CD8-positive, alpha-beta memory T cell (primary cell): ENCODE data around the gene RASA4B. TPM values are rescaled to one million over a fixed set of nuclear protein-coding genes. Genes with fewer than 3 reads are reported as not detected.
A peak's percentile ranks its signal among the peaks of the same experiment; 100 is the strongest.
"Not testable (repeated sequence)": the region's sequence is repeated elsewhere in the genome, so short reads cannot be mapped to it uniquely, and the experiment has no call there.

Experiments used
- CTCF ChIA-PET: fragments of 350-600 bp; sonication (Branson Sonifier 250); formaldehyde crosslinking; loops from one replicate; lab custom pipeline; 2021; ENCODE audit warnings: antibody characterized with exemption; lab: Charles Lee
- POLR2A ChIA-PET: fragments of 350-600 bp; sonication (Branson Sonifier 250); formaldehyde crosslinking; loops from one replicate; lab custom pipeline; 2021; ENCODE audit warnings: antibody characterized with exemption; lab: Charles Lee
- DNase-seq, 5 donors: peaks; one replicate each; pipeline versions ENCODE4 v3.0.0 to v3.0.0-alpha.2; 2020 to 2022; ENCODE audit warnings: mixed read lengths in 1 of 5
- H3K27ac ChIP-seq: one replicate; pipeline ENCODE4 v1.7.0; 2013; ENCODE audit warnings: low read depth, mild to moderate bottlenecking, low read length, moderate library complexity
- H3K27me3 ChIP-seq: 2 replicates; pipeline ENCODE4 v1.7.0; 2013; ENCODE audit warnings: low read length, mild to moderate bottlenecking; ENCODE audit not compliant: insufficient read depth, poor library complexity, severe bottlenecking
- H3K36me3 ChIP-seq: 2 replicates; pipeline ENCODE4 v1.7.0; 2013; ENCODE audit warnings: mild to moderate bottlenecking, low read length, moderate library complexity; ENCODE audit not compliant: insufficient read depth
- H3K4me1 ChIP-seq: 2 replicates; pipeline ENCODE4 v1.7.0; 2013; ENCODE audit warnings: mild to moderate bottlenecking, low read length, moderate library complexity; ENCODE audit not compliant: insufficient read depth
- H3K4me3 ChIP-seq: 2 replicates; pipeline ENCODE4 v1.7.0; 2013; ENCODE audit warnings: mild to moderate bottlenecking, low read length
- H3K9me3 ChIP-seq: 2 replicates; pipeline ENCODE4 v1.7.0; 2013; ENCODE audit warnings: mild to moderate bottlenecking, low read length
- H3K27ac Mint-ChIP-seq, 8 donors: one replicate each; pipeline ENCODE4 v1.8.0; 2020 to 2021; ENCODE audit warnings: mixed read lengths in 8 of 8, mild to moderate bottlenecking in 6 of 8, inconsistent platforms in 3 of 8, moderate library complexity in 3 of 8
- H3K27me3 Mint-ChIP-seq, 2 donors: one replicate each; pipeline ENCODE4 v1.8.0; 2020 to 2021; ENCODE audit warnings: mixed read lengths in 2 of 2, mild to moderate bottlenecking in 1 of 2, moderate library complexity in 1 of 2
- H3K36me3 Mint-ChIP-seq, 3 donors: one replicate each; pipeline ENCODE4 v1.8.0; 2020 to 2021; ENCODE audit warnings: mixed read lengths in 3 of 3, inconsistent platforms in 1 of 3, mild to moderate bottlenecking in 1 of 3
- H3K4me1 Mint-ChIP-seq, 3 donors: one replicate each; pipeline ENCODE4 v1.8.0; 2020 to 2021; ENCODE audit warnings: mixed read lengths in 3 of 3, inconsistent platforms in 1 of 3, mild to moderate bottlenecking in 1 of 3
- H3K4me3 Mint-ChIP-seq, 7 donors: one replicate each; pipeline ENCODE4 v1.8.0; 2020 to 2021; ENCODE audit warnings: mixed read lengths in 7 of 7, mild to moderate bottlenecking in 6 of 7, moderate library complexity in 4 of 7, inconsistent platforms in 2 of 7
- H3K9me3 Mint-ChIP-seq, 5 donors: one replicate each; pipeline ENCODE4 v1.8.0; 2020 to 2022; ENCODE audit warnings: mixed read lengths in 5 of 5, mild to moderate bottlenecking in 3 of 5, moderate library complexity in 2 of 5, inconsistent platforms in 1 of 5
- polyA plus RNA-seq: library from polyadenylated mRNA; unstranded; fragments of 300-500 nt; fragmentation: Illumina TruSeq; gene quantifications from one replicate; pipeline ENCODE4 v1.2.3, GENCODE V29; 2021
- total RNA-seq, 2 experiments: library from RNA; stranded (reverse); gene quantifications; one replicate each; pipeline ENCODE4 v1.2.3, GENCODE V29; 2021

Gene RASA4B
- total RNA-seq (10 to 100 TPM; 22.0 to 23.9 TPM), polyA plus RNA-seq (10.8 TPM)

GRCh38 chr7:102517550-102518147, at the start of gene RASA4B:
RASA4B (minus strand) TSS chr7:102517777; CDS start chr7:102517710, 67 bp downstream.
- H3K4me3 ChIP-seq, H3K36me3 ChIP-seq, H3K36me3 Mint-ChIP-seq, H3K27ac Mint-ChIP-seq, H3K27ac ChIP-seq, CTCF ChIA-PET, H3K27me3 ChIP-seq, H3K9me3 ChIP-seq, H3K4me1 Mint-ChIP-seq, H3K4me1 ChIP-seq, POLR2A ChIA-PET, H3K9me3 Mint-ChIP-seq, H3K27me3 Mint-ChIP-seq: not testable (repeated sequence)
- DNase-seq = peak in 1 of 5 donors; percentile 2
- H3K4me3 Mint-ChIP-seq = peak within 1 kb of the TSS in 3 of 7 donors; percentile 44 to 73 (median 68)

- H3K36me3 Mint-ChIP-seq, H3K27ac ChIP-seq, H3K4me3 Mint-ChIP-seq, CTCF ChIA-PET, POLR2A ChIA-PET, H3K27me3 ChIP-seq, H3K9me3 Mint-ChIP-seq, H3K4me3 ChIP-seq, H3K27me3 Mint-ChIP-seq, H3K36me3 ChIP-seq, H3K9me3 ChIP-seq, H3K4me1 ChIP-seq, DNase-seq, H3K27ac Mint-ChIP-seq, H3K4me1 Mint-ChIP-seq: not testable (repeated sequence)
These were observed 33.3 kb upstream of the RASA4B start, which contains the start of gene SPDYE2 for GRCh38 chr7:102550808-102551422. SPDYE2 (plus strand) TSS chr7:102551226; CDS start chr7:102553256, 2,030 bp downstream.

- H3K4me1 ChIP-seq, H3K27ac ChIP-seq, H3K4me3 Mint-ChIP-seq, H3K36me3 Mint-ChIP-seq, H3K36me3 ChIP-seq, H3K4me3 ChIP-seq, CTCF ChIA-PET, H3K9me3 Mint-ChIP-seq, POLR2A ChIA-PET, H3K27me3 ChIP-seq, H3K27ac Mint-ChIP-seq, H3K27me3 Mint-ChIP-seq, H3K4me1 Mint-ChIP-seq, DNase-seq, H3K9me3 ChIP-seq: not testable (repeated sequence)
These were observed 28.8 kb upstream of the RASA4B start for GRCh38 chr7:102546353-102546752.

DNA sequence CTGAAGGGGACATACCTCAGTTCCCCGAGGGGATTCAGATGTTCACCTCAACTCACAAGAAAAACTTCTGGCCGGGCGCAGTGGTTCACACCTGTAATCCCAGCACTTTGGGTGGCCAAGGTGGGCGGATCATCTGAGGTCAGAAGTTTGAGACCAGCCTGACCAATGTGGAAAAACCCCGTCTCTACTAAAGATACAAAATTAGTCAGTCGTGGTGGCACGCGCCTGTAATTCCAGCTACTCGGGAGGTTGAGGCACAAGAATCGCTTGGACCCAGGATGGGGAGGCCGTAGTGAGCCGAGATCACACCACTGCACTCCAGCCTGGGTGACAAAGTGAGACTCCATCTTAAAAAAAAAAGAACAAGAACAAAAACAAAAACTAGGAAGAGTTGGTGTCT, 27.7 kb upstream of the RASA4B start:
- POLR2A ChIA-PET, H3K36me3 Mint-ChIP-seq, DNase-seq: not testable (repeated sequence)

GRCh38 chr7:102544372-102544771, 26.8 kb upstream of the RASA4B start:
- H3K27ac ChIP-seq, H3K27me3 ChIP-seq, H3K36me3 Mint-ChIP-seq, CTCF ChIA-PET, H3K27ac Mint-ChIP-seq, H3K9me3 ChIP-seq, H3K4me1 Mint-ChIP-seq, H3K27me3 Mint-ChIP-seq, H3K36me3 ChIP-seq, H3K4me3 Mint-ChIP-seq, DNase-seq, H3K4me3 ChIP-seq, H3K9me3 Mint-ChIP-seq, POLR2A ChIA-PET, H3K4me1 ChIP-seq: not testable (repeated sequence)

More for the DNA sequence above, 27.7 kb upstream of the RASA4B start:
- H3K36me3 ChIP-seq, CTCF ChIA-PET, H3K9me3 ChIP-seq, H3K27me3 ChIP-seq, H3K27ac ChIP-seq, H3K4me3 Mint-ChIP-seq, H3K4me1 ChIP-seq, H3K4me1 Mint-ChIP-seq, H3K27me3 Mint-ChIP-seq, H3K4me3 ChIP-seq, H3K27ac Mint-ChIP-seq, H3K9me3 Mint-ChIP-seq: not testable (repeated sequence)

DNA sequence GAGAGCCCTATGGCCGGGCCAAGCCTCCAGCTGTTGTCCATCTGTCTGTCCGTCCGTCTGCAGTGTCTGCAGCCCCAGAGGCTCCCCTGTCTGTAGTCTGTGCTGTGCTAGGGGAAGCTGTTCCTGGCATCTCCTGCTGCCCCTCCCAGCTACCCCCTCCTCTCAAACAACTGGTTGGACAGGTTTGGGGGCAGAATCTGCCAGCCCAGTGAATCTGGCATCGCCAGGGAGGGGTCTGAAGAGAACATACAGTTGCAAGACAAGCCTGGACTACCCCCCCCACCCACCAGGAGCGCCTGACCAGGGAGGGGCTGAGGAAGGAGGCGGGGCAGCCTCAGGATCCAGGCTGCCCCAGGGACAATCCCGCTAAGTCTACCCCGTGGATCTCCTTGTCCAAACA, 26.0 kb upstream of the RASA4B start, which contains the start of gene UPK3BL2:
Gene UPK3BL2 (minus strand): TSS at position 101 of the 400 bp plus-strand sequence. CDS start 60 bp downstream, at position 41.
- H3K36me3 ChIP-seq, H3K9me3 ChIP-seq, H3K4me1 Mint-ChIP-seq, H3K4me1 ChIP-seq, H3K4me3 Mint-ChIP-seq, H3K4me3 ChIP-seq, POLR2A ChIA-PET, H3K27ac Mint-ChIP-seq, H3K27me3 Mint-ChIP-seq, H3K27ac ChIP-seq, H3K36me3 Mint-ChIP-seq, CTCF ChIA-PET, DNase-seq, H3K27me3 ChIP-seq, H3K9me3 Mint-ChIP-seq: not testable (repeated sequence)

- H3K9me3 ChIP-seq, H3K4me3 ChIP-seq, CTCF ChIA-PET, POLR2A ChIA-PET, H3K4me1 Mint-ChIP-seq, H3K9me3 Mint-ChIP-seq, DNase-seq, H3K27ac ChIP-seq, H3K27me3 ChIP-seq, H3K36me3 Mint-ChIP-seq, H3K4me3 Mint-ChIP-seq, H3K27ac Mint-ChIP-seq, H3K4me1 ChIP-seq, H3K27me3 Mint-ChIP-seq, H3K36me3 ChIP-seq: not testable (repeated sequence)
These were observed 25.2 kb upstream of the RASA4B start for GRCh38 chr7:102542771-102543170.

DNA sequence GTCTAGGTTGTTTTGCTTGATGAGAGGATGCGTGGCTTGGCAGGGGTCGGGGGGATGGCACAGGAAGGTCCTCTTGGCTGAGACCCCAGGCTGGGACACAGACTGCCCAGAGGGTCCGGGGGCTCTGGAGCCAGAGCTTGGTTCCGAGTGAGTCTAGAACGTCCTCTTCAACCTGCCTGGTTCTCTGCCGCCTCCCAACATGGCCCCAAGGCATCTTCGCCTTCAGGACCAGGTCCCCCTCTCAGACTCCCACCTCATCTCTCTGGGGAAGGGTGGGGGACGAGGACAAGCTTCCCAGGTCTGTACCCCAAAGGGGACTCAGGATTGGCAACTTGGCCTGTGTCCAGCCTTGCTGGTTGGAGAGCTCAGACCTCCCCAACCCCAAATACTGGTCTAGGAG, 24.5 kb upstream of the RASA4B start:
- H3K27me3 ChIP-seq, H3K36me3 Mint-ChIP-seq, H3K27me3 Mint-ChIP-seq, H3K9me3 Mint-ChIP-seq, H3K4me1 Mint-ChIP-seq, H3K4me1 ChIP-seq, CTCF ChIA-PET, H3K27ac Mint-ChIP-seq, H3K27ac ChIP-seq, H3K4me3 Mint-ChIP-seq, H3K36me3 ChIP-seq, H3K4me3 ChIP-seq, DNase-seq, H3K9me3 ChIP-seq, POLR2A ChIA-PET: not testable (repeated sequence)
